Hematopoietic multipotent progenitor cell treated with erythropoietin and hydrocortisone succinate and interleukin-3 and kit ligand, for 15 days (in vitro differentiated cells): ENCODE data around the gene SUPT3H.

Experiments used
- DNase-seq: peaks from one replicate; pipeline ENCODE4 v3.0.0-alpha.2; 2015; ENCODE audit warnings: low spot score

Gene SUPT3H

DNA sequence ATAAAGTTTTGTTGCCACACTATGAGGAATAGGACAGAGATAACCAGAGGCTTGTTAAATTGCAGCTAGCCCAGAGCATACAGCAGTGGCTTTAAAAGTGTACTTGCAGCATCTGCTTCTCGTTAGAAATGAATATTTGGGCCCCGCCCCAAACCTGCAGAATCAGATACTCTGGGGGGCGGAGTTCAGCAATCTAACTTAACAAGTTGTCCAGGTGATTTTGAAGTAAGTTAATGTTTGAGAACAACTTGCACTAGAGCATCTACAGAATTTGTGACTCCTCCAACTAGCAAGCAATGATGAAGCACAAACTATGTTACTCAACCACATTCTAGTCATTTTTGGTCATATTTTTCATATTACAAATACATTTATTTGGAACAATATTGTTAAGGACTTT lies 10.6 kb upstream of the SUPT3H start:
- DNase-seq: no peak

DNA sequence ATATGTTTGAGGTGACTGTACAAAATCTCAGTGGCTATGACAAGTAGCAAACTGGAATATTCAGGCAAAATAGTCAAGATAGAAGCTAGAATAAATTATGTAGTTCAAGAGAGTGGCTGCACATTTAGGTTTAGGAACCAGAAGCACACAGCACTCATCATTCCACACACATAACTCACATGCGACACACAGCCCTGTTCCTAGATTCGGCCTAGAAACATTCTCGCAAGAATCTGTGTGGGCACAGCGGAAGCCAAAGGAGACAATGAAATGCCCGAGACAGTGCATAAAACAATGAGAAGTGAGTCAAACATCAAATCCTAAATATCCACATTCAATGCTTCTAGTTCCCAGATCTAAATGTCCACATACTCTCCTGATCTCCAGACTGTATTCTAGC lies 9.5 kb upstream of the SUPT3H start:
- DNase-seq: no peak

DNA sequence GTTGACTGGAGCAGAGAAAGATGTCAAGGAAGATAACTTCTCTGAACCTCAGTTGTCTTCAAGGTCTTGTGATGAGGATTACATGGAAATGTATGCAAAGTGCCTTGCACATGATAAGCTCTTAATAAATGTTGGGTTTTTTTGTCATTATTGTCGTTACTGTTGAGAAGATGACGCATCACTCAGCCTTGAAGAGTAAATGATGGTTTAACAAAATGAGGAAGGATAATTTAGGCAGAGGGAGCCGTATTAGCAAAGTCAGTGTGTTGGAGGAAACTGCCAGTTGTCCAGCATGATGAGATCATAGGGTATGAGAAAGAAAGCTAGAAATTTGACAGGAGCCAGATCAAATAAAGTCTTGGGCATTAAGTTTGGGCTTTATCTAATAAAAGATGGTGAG lies 8.8 kb upstream of the SUPT3H start:
- DNase-seq: no peak

DNA sequence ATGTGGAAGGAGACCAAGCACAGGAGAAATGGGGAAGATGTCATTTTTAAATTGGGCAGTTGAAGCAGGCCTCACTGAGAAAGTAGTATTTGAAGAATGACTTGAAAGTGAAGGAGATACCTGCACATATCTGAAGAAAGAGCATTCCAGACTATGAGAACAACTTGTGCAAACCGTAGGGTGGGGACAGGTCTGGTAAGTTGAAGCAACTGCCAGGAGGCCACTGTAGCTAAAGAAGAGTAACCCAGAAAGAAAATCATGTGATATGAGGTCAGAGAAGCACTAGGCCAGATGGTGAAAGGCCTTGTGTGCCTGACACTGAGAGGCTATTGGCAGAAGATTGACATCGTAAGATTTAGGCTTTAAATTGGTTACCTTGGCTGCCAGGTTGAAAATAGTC lies 4.7 kb upstream of the SUPT3H start:
- no peak for DNase-seq

DNA sequence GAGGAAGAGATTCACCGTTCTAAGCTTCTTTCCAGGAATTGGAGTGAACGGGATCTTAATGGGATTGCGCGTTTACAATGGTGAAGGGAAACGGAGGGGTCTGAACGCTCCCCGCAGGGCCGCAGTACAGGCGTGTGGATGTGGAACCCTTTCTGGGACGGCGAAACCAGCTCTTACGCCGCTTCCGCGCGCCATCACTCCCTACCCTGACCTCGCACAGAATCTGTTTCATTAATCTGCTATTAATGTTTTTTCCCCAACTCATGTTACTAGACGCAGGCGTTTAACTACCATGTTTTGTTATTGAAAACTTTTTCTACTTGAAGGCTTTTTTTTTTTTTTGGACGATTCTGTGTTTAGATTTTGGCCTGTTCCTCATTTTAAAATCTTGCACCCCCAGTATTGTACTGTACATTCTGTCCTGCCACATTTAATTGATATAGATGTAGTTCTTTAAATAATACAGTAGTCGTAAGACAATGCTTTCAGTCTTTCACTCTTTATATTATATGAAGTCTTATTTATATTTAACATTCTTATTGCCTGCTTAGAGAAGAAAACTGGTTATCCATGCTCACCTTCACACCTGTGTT lies 696 bp upstream of the SUPT3H start:
- DNase-seq: no peak

DNA sequence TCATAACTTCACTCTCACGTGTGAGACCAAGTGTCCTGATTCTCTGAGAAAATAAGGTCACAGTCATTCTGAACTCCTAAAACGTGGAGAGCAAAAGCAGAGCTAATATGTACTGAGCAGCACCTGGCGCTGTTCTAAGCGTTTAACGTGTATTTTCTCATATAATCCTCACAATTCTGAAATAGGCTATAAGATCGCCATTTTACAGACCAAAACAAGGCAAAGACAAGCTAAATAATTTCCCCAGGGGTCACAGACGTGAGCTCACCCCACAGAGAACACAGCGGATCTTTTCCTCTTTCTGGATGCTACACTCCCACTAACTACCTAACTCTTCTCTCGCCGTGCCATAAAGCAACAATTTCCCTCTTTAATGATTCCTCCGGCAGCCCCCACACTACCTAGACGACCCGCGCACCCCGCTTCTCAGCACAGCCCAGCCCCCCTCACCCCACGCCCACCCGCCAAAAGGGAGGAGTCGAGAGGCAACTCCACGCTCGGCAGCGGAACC lies 636 bp downstream of the SUPT3H start:
- DNase-seq: no peak

DNA sequence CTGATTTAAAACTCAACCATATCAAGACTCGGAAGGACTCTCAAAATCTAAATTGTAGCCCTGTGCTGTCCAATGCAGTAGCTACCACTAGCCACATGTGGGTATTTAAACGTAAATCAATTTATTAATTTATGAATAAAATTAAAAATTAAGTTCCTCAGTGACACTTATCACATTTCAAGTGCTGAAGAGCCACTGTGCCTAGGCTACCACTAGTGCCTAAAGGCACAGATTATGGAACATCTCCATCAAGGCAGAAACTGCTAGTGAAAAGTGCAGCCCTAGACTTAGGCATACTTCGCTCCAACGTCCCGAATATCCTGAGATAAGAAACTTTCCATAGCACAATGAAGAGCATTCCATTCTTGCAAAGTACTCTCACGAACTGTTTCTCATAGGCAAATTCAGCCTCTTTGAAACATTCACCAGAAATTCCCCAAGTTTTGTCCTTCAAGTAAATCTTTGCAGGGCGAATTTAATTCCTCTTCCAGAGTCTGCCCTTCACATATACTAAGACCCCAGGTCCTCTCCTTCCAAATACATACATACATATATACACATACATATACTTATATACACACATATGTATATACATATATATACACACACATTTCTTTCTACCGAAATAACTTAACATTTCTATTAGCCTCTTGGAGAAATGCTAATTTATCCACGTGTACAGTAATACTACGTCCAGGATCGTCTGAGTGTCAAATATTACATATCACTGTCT lies 1.3 kb downstream of the SUPT3H start:
- no peak for DNase-seq

DNA sequence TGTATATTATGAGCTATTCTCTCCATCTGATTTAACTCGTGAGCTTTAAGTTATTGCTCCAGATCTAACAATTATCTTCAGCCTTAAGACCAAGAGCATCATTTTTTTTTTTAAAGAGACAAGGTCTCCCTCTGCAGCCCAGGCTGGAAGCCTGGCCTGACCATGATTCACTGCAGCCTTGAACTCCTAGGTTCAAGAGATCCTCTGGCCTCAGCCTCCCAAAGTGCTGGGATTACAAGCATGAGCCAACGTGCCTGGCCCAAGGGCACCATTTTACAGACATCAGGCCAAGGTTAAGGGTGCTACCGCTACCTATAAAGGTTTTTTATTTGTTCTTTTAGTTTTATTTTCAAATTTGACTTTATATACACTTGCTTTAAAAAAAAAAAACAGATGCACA lies 2.3 kb downstream of the SUPT3H start:
- no peak for DNase-seq

DNA sequence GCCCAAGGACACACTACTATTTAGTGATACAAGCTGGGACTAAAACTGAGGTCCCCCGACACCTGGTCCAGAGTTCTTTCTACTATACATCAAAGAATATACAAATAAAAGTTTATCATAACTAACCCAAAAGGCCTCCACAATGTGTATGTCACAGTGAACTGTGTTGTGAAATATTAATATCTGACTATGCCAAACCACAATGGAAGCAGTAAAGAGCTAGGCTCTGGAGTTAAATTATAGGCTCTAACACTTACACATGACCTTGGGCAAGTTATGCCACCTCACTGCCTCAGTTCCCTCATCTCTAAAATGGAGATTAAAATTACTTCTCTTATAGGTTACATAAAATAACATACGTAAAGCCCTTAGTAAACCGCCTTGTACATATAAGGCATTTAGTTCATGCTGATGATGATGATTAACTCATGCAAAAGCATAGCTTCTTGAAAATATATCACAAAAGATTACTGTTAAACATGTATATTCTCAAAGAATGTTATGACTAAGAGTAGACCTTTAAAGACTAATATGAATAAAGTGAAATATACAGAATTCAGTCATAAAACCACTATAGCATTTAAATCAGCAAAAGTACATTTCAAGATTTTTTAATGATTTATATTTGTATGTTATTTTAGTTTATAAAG lies 5.7 kb downstream of the SUPT3H start:
- no peak for DNase-seq

DNA sequence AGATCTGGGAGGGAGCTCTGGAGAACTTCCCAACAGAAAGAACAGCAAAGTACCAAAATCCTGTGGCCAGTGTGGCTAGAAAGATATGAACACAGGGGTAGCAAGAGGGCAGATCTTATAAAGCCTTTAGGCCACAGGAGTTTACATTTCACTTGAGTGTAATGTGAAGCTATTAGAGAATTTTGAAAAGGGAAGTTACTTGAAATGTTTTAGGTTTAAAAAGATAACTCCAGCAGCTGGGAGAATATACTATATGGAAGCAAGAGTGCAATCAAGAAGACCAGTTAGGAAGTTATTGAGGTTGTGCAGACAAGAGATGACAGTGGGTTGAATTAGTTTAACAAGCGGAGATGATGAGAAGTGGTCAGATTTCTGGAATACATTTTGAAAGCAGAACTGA lies 7.9 kb downstream of the SUPT3H start:
- no peak for DNase-seq

DNA sequence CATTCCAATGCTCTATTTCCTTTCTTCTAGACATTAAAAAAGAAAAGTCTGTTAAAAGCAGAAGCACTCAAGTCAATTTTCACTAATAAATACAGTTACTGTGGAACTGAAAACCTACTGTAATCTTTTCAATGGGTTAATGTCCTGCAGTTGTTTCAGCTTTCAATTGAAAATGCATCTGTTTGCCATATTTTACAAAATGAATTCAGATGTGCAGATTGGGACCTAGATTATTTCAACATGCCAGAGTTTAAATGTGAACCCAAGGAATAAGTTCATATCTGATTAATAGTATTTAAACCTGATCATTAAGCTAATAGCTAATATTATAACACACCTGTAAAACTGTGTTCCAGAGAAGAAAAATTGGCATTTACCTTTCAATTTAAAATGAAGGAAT lies 9.7 kb downstream of the SUPT3H start:
- no peak for DNase-seq

DNA sequence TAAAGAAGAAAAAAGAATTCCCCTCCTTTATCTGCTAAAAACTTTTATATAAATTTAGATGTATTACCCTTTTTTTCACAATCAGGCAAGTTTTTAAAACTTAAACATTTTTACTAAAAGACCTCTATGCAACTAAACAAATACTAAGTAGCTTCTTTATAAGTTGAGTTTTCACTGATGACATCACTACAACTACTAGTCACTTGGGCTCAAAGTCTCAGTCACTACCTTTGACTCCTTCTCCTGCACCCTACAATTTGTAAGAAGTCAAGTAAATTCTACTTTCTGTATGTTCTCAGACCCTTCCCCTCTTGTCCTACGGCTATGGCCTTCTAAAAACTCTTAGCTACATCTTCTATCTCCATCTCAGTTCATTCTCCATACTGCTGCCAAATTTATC lies 11.2 kb downstream of the SUPT3H start:
- DNase-seq: no peak

DNA sequence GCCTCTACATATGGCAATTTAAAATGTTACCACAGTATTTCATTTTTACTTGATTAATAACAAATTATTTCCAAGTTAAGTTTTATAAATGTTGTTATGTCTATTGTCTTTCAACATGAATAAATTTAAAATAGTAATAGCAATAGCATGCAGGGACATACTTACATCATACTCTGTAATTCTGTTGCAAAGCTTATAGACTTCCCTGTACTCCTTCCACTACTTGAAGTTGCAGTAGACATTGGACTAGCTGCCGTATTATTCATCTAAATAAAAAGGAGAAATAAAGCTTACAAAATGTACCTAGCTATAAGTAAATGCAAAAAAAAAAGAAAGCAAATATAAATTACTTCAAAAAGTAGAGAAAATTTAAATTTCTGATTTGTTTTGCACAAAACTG lies 12.7 kb downstream of the SUPT3H start:
- no peak for DNase-seq

DNA sequence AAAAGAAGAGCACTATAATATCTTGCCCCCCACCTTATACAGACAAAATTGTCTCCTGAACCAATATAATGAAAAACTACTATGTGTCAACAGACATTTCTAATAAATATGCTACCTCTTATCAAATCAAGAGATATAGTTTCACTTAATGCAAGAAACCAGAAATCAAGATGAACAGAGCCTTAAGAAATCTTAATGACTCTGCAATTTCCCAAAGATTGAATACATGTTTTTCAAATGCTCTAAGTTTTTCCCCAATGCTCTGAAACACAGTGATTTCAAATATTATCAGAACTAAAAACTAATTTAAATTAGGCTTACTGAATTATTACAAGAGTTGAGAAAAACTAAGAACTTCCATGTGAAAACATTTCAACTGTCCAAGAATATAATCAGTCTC lies 13.3 kb downstream of the SUPT3H start:
- DNase-seq: no peak

DNA sequence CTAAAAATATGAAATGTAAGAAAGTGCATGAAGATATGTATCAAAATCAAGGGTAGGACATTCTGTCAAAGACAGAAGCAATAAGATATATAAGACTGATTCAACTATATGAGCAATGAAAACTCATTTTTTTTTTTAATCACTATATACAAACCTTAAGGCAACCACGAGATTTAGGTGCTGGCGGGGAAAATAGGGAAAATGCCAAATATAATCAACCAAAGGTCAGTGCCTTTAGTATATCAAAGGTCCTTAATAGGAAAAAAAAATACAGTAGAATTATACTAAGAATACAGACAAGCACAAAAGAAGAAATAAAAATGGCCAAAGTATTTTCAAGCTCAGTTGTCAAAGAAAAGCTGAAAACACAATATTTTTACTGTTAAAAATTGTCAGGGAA lies 24.1 kb downstream of the SUPT3H start:
- DNase-seq: no peak

DNA sequence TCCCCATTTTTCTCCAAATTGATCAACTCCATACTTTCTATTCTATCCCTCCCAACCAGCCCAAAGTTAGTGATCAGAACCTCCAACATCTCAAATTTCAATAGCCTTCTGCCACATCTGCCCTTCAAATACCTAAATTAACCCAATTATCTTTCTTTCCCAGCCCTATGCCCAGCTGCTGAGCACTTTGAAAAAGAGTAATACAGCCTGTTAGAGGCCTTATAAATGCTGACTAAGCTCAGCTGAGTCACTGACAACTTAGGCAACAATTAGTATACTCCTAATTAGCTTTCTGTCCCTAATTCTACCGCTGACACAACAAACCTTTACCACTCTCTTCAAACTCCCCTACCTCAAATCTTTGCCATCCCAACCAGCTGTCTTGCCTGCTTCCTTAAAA lies 26.1 kb downstream of the SUPT3H start:
- DNase-seq: no peak

DNA sequence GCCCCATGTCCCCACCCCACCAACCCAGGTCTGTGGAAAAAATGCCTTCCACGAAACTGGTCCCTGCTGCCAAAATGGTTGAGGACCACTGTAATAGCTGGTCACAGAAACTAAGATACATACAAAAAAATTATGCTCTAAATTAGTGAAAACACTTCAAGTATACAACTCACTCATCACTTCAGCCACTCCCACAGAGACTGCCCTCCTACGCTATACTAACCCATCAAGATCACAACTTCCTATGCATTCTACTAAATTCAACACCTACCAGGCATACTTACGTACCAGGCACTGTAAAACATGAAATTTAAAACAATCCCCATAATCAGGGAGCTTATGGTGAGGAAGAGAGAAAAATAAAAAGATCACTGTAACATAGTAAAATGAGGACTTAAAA lies 26.7 kb downstream of the SUPT3H start:
- DNase-seq: no peak

DNA sequence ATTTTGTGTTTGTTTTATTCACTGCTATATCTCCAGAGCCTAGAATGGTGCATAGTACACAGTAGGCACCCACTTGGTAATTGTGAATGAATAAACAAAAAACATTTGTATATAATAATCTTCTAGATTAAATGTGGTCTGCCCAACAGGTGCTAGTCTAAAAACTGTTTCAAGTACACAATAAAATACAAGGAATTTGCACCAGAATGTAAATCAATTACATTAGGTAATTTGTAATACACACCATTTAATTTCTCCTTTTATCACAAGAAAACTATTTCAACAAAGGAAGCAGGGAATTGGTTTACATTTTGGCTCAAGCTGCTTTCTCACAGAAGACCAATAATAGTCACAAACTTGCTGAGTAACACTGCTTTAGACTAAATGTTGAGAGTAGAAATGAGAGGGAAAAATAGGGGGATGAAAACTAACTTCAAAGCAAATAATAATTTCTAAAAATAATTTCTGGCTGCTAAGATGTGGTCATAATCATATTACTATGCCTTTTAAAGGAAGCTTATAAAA lies 27.5 kb downstream of the SUPT3H start:
- no peak for DNase-seq

DNA sequence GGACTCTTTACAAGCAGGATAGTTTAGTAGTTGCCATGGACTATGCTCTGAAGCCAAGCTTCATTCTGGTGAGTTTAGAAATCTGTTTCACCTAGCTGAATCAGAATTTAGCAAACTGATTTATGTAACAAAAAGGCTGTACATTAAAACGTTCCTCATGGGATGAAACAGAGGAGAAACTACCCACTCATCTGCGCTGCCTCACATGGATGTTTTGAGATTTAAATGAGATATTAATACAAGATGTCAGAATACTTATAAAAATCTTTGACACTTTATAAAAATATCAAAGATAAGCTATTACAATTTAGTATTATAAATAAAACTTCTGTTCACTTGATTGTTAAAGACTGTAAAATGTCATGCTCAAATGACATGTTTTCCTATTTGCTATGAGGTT lies 32.8 kb downstream of the SUPT3H start:
- DNase-seq: no peak

DNA sequence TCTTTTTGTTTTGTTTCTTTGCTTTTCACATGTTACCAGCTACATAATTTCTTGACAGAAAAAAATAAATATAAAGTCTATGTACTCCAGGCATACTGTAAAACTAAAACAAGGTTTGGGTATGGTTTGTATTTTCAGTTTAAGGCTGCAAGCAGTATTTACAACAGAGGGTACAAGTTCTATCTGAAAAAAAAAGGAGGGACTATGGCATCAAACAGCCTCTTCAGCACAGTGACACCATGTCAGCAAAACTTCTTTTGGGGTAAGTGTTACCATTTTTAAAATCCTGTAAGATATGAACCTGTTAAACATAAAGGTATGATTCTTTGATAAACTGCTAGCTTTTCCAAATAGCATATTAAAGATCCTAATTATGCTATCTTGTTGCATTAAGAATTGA lies 49.2 kb downstream of the SUPT3H start:
- DNase-seq: no peak

DNA sequence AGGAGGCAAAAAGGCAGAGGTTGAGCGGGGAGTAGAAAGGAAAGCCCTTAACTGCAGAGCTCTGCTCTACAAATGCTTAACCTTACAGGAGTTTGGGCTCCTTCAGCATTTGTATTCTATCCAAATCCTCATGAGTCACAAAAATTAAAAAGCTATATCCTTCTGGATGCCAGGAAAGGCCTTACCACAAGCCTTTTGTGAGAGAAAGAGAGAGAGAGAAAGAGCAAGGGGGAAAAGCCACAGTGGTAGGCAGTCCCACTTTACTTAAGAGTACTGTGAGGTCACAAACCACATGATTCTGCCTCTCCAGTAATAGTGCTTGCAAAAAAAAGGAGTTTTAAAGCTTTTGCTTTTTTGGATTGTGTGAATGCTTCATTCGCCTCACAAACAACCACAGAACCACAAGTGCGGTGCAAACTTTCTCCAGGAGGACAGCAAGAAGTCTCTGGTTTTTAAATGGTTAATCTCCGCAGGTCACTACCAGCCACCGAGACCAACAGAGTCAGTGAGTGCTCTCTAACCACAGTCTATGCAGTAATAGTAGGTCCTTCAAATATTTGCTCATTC lies 49.7 kb downstream of the SUPT3H start, which contains the start of gene RUNX2:
Gene RUNX2, plus strand, starts transcription at position 375 of the 567 bp plus-strand sequence. CDS start 397 bp downstream, outside the sequence.
- DNase-seq: no peak

DNA sequence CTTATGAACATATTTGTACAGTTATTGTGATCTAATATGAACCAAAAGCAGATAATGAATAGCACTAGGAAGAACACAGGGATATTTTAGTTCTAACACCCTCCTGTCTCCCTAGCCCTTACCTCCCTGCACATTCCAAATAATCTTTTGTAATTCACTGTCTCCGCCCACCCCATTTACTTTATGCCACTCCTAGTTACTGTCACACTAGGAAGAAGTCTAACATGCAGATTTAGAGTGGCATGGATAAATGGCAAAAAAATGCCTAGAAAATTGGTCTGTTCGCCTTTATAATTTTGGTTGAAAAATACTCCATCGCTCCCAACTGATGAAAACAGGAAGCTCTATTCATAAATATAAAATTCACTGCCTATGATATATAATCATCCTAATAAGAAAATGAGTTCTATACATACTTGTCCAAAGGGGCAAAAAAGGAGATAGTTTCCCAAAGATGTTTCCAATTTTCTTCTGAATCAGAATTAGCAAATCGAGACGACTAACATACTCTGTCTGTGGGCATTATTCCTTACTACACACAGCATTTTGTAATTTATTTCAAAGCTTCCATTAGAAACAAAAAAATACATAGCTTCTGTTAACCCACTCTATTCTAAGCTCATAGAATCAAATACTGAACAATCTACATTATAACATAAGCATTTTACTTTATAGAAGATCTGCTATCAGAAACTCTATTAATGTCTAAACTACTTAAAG lies 50.9 kb downstream of the SUPT3H start:
- DNase-seq: no peak
